Measurements from ENCODE around the gene TSC2.
A peak's percentile ranks its signal among the peaks of the same experiment; 100 is the strongest.

Gene TSC2

DNA sequence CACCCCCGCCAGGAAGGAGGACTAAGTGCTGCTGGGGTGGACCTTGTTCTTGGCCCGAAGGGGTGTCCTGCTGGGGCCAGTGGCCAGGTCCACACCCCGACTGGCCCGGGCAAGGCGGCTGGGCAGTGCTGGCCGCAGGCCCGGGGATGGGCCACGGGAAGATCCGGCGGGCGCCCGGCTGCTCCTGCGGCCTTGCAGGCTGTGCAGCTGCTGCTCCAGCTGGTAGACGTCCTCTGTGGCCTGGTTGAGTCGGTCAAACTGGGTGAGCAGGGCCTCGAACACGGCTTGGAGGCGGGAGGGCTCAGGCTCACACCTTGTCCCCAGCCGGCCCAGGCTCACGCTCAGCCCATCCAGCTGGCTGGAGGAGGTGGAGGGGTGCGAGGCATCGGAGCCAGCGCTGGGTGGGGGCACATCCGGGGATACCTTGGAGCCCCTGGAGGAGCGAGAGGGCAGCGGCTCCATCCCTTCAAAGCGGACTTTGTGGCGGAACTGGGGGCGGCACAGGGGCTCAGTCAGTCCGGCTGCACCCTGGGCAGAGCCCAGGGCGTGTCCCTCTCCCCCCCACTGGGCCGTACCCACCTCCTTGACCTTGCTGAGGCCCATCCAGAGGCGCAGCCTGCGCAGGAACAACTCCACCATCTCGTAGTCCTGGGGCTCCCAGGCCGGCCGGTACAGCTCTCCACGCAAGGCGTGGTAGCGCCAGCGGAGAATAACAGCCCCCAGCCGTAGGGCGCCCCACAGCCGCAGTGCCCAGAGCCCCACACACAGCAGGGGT is 42.1 kb downstream of the TSC2 start:
- no peak overlapping the region for H3K4me2 ChIP-seq (ENCODE audit: low read length)
- H3K4me3 ChIP-seq (ENCODE audit: low read depth, low read length, poor library complexity, severe bottlenecking) = no peak overlapping the region
- H3K36me3 ChIP-seq (ENCODE audit: insufficient read depth, low read length) = peaks cover 38% of the 10 kb centered on the region
- no peaks in the 10 kb centered on the region for H3K9me3 ChIP-seq (ENCODE audit: low read length)
- H3K9ac ChIP-seq (ENCODE audit: low read length) = no peak overlapping the region
- no peaks in the 10 kb centered on the region for H3K9me2 ChIP-seq (ENCODE audit: low read depth, low read length)
- H3F3A ChIP-seq (ENCODE audit: insufficient read depth, low read length) = no peaks in the 10 kb centered on the region
- H4K20me1 ChIP-seq (ENCODE audit: insufficient read depth, low read length) = no peaks in the 10 kb centered on the region
- H3K27ac ChIP-seq (ENCODE audit: low read depth, low read length, poor library complexity, severe bottlenecking) = no peak overlapping the region
- peaks cover 18% of the 10 kb centered on the region for H3K4me1 ChIP-seq (ENCODE audit: insufficient read depth, low read length, severe bottlenecking)
- no peaks in the 10 kb centered on the region for H3K79me2 ChIP-seq (ENCODE audit: insufficient read depth, low read length)
- no peaks in the 10 kb centered on the region for H3K27me3 ChIP-seq (ENCODE audit: insufficient read depth, low read length)
- no peak for TF ChIP-seq EZH2 (IDR thresholded peaks at IDR 0.05; ENCODE audit: borderline replicate concordance, low read length)
- TF ChIP-seq, protein P1, sequence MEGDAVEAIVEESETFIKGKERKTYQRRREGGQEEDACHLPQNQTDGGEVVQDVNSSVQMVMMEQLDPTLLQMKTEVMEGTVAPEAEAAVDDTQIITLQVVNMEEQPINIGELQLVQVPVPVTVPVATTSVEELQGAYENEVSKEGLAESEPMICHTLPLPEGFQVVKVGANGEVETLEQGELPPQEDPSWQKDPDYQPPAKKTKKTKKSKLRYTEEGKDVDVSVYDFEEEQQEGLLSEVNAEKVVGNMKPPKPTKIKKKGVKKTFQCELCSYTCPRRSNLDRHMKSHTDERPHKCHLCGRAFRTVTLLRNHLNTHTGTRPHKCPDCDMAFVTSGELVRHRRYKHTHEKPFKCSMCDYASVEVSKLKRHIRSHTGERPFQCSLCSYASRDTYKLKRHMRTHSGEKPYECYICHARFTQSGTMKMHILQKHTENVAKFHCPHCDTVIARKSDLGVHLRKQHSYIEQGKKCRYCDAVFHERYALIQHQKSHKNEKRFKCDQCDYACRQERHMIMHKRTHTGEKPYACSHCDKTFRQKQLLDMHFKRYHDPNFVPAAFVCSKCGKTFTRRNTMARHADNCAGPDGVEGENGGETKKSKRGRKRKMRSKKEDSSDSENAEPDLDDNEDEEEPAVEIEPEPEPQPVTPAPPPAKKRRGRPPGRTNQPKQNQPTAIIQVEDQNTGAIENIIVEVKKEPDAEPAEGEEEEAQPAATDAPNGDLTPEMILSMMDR (IDR thresholded peaks at IDR 0.05; ENCODE audit: low read length) = no peak
- no peak overlapping the region for H2AFZ ChIP-seq (ENCODE audit: low read length)

GRCh38 chr16:2090481-2090776 is 42.6 kb downstream of the TSC2 start:
- Histone ChIP-seq H3K9ac (ENCODE audit: low read length) (no peak overlapping the region; the same call in 1 of the 2 replicates), H3F3A (ENCODE audit: insufficient read depth, low read length) (no peaks in the 10 kb centered on the region), H3K27ac (ENCODE audit: low read depth, low read length, poor library complexity, severe bottlenecking) (no peak overlapping the region), H2AFZ (ENCODE audit: low read length) (no peak overlapping the region), H4K20me1 (ENCODE audit: insufficient read depth, low read length) (no peaks in the 10 kb centered on the region), H3K4me1 (ENCODE audit: insufficient read depth, low read length, severe bottlenecking) (peaks cover 18% of the 10 kb centered on the region), H3K4me2 (ENCODE audit: low read length) (peak overlapping the region; percentile 55), H3K9me2 (ENCODE audit: low read depth, low read length) (no peaks in the 10 kb centered on the region), H3K27me3 (ENCODE audit: insufficient read depth, low read length) (no peaks in the 10 kb centered on the region), H3K9me3 (ENCODE audit: low read length) (no peaks in the 10 kb centered on the region), H3K79me2 (ENCODE audit: insufficient read depth, low read length) (no peaks in the 10 kb centered on the region), H3K36me3 (ENCODE audit: insufficient read depth, low read length) (peaks cover 33% of the 10 kb centered on the region), H3K4me3 (ENCODE audit: low read depth, low read length, poor library complexity, severe bottlenecking) (peak overlapping the region; percentile 42)
- TF ChIP-seq, protein P1 (IDR thresholded peaks at IDR 0.05; ENCODE audit: low read length) = no peak
- TF ChIP-seq EZH2 (IDR thresholded peaks at IDR 0.05; ENCODE audit: borderline replicate concordance, low read length) = no peak

- Histone ChIP-seq H3K9ac (ENCODE audit: low read length) (no peak overlapping the region; the same call in 1 of the 2 replicates), H3F3A (ENCODE audit: insufficient read depth, low read length) (no peaks in the 10 kb centered on the region; the same call in 1 of the 2 replicates), H3K27ac (ENCODE audit: low read depth, low read length, poor library complexity, severe bottlenecking) (no peak overlapping the region), H4K20me1 (ENCODE audit: insufficient read depth, low read length) (no peaks in the 10 kb centered on the region), H3K36me3 (ENCODE audit: insufficient read depth, low read length) (peaks cover 32% of the 10 kb centered on the region), H3K27me3 (ENCODE audit: insufficient read depth, low read length) (no peaks in the 10 kb centered on the region), H3K4me2 (ENCODE audit: low read length) (peak overlapping the region; percentile 55), H2AFZ (ENCODE audit: low read length) (no peak overlapping the region), H3K9me2 (ENCODE audit: low read depth, low read length) (no peaks in the 10 kb centered on the region), H3K79me2 (ENCODE audit: insufficient read depth, low read length) (no peaks in the 10 kb centered on the region), H3K4me3 (ENCODE audit: low read depth, low read length, poor library complexity, severe bottlenecking) (peak overlapping the region; percentile 42), H3K4me1 (ENCODE audit: insufficient read depth, low read length, severe bottlenecking) (peaks cover 18% of the 10 kb centered on the region), H3K9me3 (ENCODE audit: low read length) (no peaks in the 10 kb centered on the region)
- TF ChIP-seq, protein P1 (IDR thresholded peaks at IDR 0.05; ENCODE audit: low read length) = peak; percentile 46; the same call in 1 of the 2 replicates
- TF ChIP-seq EZH2 (IDR thresholded peaks at IDR 0.05; ENCODE audit: borderline replicate concordance, low read length) = no peak
Observed at GRCh38 chr16:2090777-2091546, 43.2 kb downstream of the TSC2 start.
